HG03095 (cell line): ENCODE measurements around the gene TVP23A.
"Not testable (repeated sequence)": the region's sequence is repeated elsewhere in the genome, so short reads cannot be mapped to it uniquely, and the experiment has no call there.

Experiments used
- ATAC-seq: cut with Tn5 transposase; IDR thresholded peaks from one replicate; pipeline ENCODE4 v1.9.1; 2021; ENCODE audit warnings: moderate library complexity; ENCODE audit not compliant: unreplicated experiment

TVP23A gene

GRCh38 chr16:10806698-10807097 lies 11.9 kb downstream of the TVP23A start:
- ATAC-seq = no peak

DNA sequence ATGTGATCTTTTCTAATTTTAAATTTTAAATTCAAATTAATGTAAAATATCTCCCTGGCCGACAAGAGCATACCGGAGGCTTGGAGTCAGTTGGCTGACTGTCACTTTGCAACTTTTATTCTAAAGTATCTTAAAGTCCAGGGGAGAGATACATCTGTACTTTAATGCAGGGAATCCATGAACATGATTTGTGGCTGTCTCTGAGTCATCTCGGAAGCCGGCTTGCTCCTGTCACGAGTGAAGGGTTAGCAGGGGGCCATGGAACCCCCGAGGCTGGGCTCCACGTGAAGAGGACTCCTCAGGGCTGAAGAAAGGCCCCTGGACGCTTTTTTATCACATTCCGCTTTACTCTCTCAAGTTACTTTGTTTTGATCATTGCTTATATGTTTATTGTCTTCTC lies 13.3 kb downstream of the TVP23A start:
- no peak for ATAC-seq

GRCh38 chr16:10799736-10800135 lies 18.9 kb downstream of the TVP23A start:
- no peak for ATAC-seq

DNA sequence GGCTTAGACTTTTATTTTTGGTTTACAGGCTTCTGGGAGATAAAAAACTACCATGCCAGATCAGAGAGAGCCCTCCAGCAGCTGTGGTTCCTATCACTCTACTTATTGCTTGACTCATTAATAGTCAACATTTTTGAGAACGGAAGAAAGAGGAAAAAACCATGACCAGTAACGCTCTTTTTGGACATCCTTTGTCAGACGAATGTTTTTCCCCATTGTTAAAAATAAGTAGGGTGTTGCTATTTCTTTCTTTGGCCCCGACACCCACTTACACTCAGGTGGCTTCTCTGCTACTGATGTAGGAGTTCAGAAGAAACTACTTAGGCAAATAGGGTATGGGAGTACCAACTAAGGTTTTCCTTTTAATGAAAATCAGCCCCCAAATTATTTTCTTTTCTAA lies 27.5 kb downstream of the TVP23A start:
- ATAC-seq = no peak

GRCh38 chr16:10788630-10789029 lies 30.0 kb downstream of the TVP23A start:
- ATAC-seq = not testable (repeated sequence)

DNA sequence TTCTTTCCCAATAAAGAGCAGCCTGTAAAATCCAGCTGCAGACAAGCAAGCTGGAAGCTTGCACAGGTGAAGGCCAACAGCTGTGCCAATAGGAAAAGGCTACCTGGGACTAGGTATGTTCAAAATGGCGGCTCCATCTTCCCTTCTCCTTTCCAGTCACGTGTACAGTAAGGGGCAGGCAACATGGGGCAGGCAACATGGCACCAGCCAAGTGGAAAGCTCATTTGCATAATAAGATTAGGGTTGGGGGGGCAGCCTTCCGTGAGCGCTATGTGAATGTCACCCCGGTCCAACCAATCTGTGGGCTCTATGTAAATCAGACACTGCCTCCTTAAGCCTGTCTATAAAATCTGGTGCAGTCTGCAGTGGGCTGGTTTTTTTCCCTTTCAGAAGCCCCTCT lies 31.3 kb downstream of the TVP23A start:
- no peak for ATAC-seq

DNA sequence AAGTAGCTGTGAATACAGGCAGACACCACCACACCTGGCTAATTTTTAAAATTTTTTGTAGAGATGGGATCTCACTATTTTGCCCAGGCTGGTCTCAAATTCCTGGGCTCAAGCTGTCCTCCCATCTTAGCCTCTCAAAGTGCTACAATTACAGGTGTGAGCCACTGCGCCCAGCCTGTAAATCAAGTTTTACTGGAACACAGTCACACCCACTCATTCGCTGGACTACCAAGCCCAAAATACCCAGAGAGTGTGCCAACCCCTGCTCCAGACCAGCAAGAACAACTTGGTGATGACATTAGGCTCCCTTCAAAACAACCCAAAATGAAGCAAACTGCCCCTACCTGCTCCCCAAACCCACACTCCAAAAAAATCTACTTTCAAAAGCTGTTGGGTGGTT lies 36.0 kb downstream of the TVP23A start:
- ATAC-seq = no peak

- ATAC-seq = no peak
Measured at GRCh38 chr16:10780628-10781027, 38.0 kb downstream of the TVP23A start.

- ATAC-seq = not testable (repeated sequence)
Measured at GRCh38 chr16:10779908-10780307, 38.7 kb downstream of the TVP23A start.

GRCh38 chr16:10777356-10777755 lies 41.2 kb downstream of the TVP23A start:
- ATAC-seq = no peak

DNA sequence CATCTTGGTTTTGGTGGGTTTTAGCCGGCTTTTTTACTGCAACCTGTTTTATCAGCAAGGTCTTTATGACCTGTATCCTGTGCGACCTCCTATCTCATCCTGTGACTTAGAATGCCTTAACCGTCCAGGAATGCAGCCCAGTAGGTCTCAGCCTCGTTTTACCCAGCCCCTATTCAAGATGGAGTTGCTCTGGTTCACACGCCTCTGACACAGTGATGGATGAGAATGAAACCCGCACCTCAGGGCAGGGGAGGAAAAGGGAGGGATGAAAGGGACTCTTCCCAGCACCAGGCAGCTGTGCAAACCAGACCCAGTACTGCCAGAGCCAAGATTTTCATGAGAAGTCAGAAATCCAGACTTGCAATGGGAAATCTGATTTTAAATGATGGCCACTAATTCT lies 41.7 kb downstream of the TVP23A start:
- ATAC-seq = not testable (repeated sequence)

GRCh38 chr16:10776280-10776679 lies 42.3 kb downstream of the TVP23A start:
- ATAC-seq = peak; percentile 61

GRCh38 chr16:10770907-10771306 lies 47.7 kb downstream of the TVP23A start:
- ATAC-seq = no peak

DNA sequence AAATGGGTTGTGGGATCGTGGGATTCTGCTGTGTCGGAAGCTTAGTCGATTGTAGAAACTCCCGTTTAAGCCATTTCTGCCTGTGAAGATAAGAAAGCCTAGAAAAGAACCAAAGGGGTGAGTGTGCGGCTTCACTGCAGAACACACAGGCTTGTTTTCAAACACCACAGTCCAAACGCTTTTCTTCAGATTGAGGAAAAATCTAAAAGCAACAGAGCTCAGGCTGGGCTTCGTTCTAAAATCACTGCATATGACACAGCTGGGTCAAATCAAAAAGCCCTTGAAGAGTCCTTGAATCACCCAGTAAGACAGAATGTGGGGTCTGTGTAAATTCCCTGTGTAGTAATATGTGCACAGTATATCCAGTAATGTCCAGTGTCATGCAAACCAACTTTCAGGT lies 49.2 kb downstream of the TVP23A start:
- ATAC-seq = no peak

GRCh38 chr16:10767127-10767526 lies 51.5 kb downstream of the TVP23A start:
- no peak for ATAC-seq

- no peak for ATAC-seq
Measured at GRCh38 chr16:10765772-10766171, 52.8 kb downstream of the TVP23A start.

DNA sequence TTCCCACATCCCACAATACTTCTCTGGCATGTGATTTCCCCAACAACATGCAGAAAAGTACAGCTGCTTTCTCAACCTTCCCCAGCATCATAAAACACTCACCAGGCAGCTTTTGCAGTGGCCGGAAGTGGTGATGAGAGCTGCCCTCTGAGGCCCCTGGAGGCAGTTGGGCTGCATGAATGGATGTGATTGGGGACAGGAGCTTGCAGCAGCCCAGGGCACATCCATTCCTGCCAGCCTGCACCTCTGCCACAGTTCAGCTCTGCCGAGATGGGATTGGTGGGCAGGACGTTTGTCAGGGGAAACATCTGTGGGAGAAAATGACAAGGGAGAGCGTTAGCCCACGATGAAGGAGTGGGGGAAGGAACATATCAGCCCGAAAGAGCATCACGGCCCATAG lies 55.1 kb downstream of the TVP23A start:
- ATAC-seq = no peak

- no peak for ATAC-seq
Measured at GRCh38 chr16:10762336-10763016, 56.1 kb downstream of the TVP23A start.

DNA sequence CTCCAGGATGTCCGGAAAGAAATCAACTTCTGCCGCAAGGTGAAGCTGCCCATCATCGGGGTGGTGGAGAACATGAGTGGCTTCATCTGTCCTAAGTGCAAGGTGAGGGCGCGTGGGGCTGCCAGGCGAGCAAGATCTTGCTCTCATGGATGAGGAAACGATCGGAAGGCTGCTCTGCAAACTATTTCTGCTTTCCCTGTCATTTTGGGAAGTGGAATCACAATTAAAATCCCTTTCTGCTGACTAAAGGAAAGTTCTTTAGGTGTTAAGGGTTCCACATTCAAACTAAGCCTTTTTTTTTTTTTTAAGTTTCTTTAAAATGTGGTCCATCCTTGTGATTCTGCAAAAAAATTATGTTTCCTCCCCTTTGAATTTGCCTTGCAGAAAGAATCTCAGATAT lies 57.2 kb downstream of the TVP23A start:
- ATAC-seq = no peak

DNA sequence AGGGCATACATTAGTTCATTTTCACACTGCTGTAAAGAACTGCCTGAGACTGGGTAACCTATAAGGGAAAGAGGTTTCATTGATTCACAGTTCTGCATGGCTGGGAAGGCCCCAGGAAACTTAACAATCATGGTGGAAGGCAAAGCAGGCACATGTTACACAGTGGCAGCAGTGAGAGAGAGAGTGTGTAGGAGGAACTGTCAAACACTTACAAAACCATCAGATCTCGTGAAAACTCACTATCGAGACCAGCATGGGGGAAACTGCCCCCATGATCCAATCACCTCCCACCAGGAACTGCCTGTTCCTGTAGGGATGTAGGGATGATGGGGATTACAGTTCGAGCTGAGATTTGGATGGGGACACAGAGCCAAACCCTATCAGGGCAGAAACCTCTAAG lies 57.7 kb downstream of the TVP23A start:
- no peak for ATAC-seq

- no peak for ATAC-seq
Measured at GRCh38 chr16:10756574-10756973, 62.0 kb downstream of the TVP23A start.

GRCh38 chr16:10754941-10755340 lies 63.7 kb downstream of the TVP23A start:
- ATAC-seq = no peak

DNA sequence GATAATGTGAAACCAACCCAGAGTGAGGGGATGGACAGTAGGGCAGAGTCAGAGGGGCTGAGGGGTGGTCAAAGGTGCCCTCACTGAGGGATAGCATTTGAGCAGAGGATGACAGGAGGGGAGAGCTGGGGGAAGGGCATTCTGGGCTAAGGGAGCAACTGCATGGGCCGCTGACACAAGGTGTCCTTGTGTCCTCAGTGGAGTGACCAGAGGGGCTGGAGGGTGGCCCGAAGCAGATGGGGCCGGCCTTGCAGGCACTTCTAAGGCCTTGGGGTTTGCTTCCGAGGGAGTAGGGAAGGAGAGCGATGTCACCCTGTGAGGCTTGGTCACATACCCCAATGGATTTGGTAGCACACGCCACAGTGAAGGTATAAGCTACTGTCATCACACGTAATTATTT lies 64.9 kb downstream of the TVP23A start:
- no peak for ATAC-seq
